ENCODE measurements around the gene CRIM1.

- TF ChIP-seq POLR2A (IDR thresholded peaks at IDR 0.05; ENCODE audit: low read length) (no peak), GATA1 (IDR thresholded peaks at IDR 0.05; ENCODE audit: low read depth, low read length) (no peak)
Observed at GRCh38 chr2:36455788-36456187, 100.2 kb downstream of the CRIM1 start.

All from erythroblast (primary cell).